ENCODE measurements around the gene ARG1. TPM values are rescaled to one million over a fixed set of nuclear protein-coding genes. Genes with fewer than 3 reads are reported as not detected.

The ARG1 gene
- total RNA-seq, 4 donors from 2014 or later: 0.50 to 2.9 TPM; not detected in 2

DNA sequence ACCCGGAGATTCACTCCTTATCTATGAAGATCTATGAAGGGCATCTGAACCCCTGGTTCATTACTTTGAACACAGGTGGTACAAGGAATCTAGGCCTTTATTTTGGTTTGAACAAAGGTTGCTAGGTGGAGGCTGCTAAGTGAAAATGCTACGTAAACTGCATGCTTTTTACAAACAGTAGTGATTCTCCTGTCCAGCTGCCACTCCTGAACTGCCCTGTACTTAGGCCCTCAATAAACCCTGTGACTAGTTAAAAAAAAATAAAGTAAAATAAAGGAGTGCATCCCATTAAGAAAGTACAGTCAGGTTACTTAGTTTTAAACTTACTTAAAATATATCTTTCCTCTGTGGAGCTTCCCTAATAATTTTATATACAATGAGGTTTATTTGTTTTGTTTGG lies 27.7 kb upstream of the ARG1 start:
- TF ChIP-seq POLR2A (IDR thresholded peaks at IDR 0.05) (no peak), CTCF (IDR thresholded peaks at IDR 0.05) (no peak)
- Histone ChIP-seq H3K4me3 (replicated peaks in 1 of 3) (no peak overlapping the region), H3K27me3 (no peaks in the 10 kb centered on the region), H3K4me1 (peaks cover 18 to 21% of the 10 kb centered on the region in 2 donors), H3K9me3 (no peaks in the 10 kb centered on the region), H3K36me3 (no peaks in the 10 kb centered on the region), H3K27ac (no peak overlapping the region)
- WGBS, 2 donors: 78 to 91% methylated on average over 2 of the region's 2 CpGs
- DNase-seq: no peak
- intact Hi-C loops (cut with DNase I): no loop called here

GRCh38 chr6:131547488-131547887 lies 25.5 kb upstream of the ARG1 start:
- H3K4me3 ChIP-seq (replicated peaks in 1 of 3): no peak overlapping the region
- H3K27me3 ChIP-seq: no peaks in the 10 kb centered on the region
- intact Hi-C loops (cut with DNase I): no loop called here
- no peaks in the 10 kb centered on the region for H3K9me3 ChIP-seq
- H3K4me1 ChIP-seq: peaks cover 18 to 21% of the 10 kb centered on the region in 2 donors
- TF ChIP-seq CTCF (IDR thresholded peaks at IDR 0.05) (no peak), POLR2A (IDR thresholded peaks at IDR 0.05) (no peak)
- H3K27ac ChIP-seq: peak overlapping the region in 1 of 3 donors; percentile 68
- DNase-seq: no peak
- no peaks in the 10 kb centered on the region for H3K36me3 ChIP-seq
- WGBS, 2 donors: 85 to 95% methylated on average over 6 of the region's 6 CpGs

DNA sequence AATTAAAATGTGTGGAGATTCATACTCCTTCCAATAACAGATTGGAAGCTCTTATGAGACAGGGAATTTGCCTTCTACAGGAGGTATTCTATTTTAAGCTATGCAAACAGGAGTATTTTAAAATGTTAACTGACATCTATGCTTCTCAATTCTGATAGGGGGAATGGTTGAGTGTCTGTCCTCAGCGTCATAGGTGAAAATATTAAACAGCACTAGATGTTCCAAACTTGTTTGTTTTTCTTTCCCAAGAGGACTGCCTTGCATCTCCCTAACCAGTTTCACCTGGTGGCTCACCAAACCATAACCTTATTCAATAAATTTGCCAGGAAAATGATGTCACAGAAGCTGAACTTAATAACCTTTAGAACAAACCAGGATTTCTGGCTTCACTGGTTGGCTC lies 24.6 kb upstream of the ARG1 start:
- peak in 1 of 2 donors; percentile 13 for DNase-seq
- peak overlapping the region; percentile 28 to 68 (median 48) for H3K27ac ChIP-seq
- 36 to 39% methylated on average over 1 of the region's 1 CpG for WGBS, 2 donors
- H3K36me3 ChIP-seq: no peaks in the 10 kb centered on the region
- peaks cover 18 to 21% of the 10 kb centered on the region in 2 donors for H3K4me1 ChIP-seq
- intact Hi-C loops (cut with DNase I): no loop called here
- no peaks in the 10 kb centered on the region for H3K27me3 ChIP-seq
- TF ChIP-seq CTCF (IDR thresholded peaks at IDR 0.05) (no peak), POLR2A (IDR thresholded peaks at IDR 0.05) (no peak)
- no peak overlapping the region for H3K4me3 ChIP-seq (replicated peaks in 1 of 3)
- H3K9me3 ChIP-seq: no peaks in the 10 kb centered on the region

- no peak overlapping the region for H3K4me3 ChIP-seq (replicated peaks in 1 of 3)
- no peak overlapping the region for H3K27ac ChIP-seq
- intact Hi-C loops (cut with DNase I): no loop called here
- H3K4me1 ChIP-seq: peaks cover 18 to 21% of the 10 kb centered on the region in 2 donors
- TF ChIP-seq POLR2A (IDR thresholded peaks at IDR 0.05) (no peak), CTCF (IDR thresholded peaks at IDR 0.05) (no peak)
- no peak for DNase-seq
- 65 to 74% methylated on average over 2 of the region's 2 CpGs for WGBS, 2 donors
- H3K36me3 ChIP-seq: no peaks in the 10 kb centered on the region
- H3K9me3 ChIP-seq: no peaks in the 10 kb centered on the region
- H3K27me3 ChIP-seq: no peaks in the 10 kb centered on the region
Measured at GRCh38 chr6:131549811-131550210, 23.2 kb upstream of the ARG1 start.

DNA sequence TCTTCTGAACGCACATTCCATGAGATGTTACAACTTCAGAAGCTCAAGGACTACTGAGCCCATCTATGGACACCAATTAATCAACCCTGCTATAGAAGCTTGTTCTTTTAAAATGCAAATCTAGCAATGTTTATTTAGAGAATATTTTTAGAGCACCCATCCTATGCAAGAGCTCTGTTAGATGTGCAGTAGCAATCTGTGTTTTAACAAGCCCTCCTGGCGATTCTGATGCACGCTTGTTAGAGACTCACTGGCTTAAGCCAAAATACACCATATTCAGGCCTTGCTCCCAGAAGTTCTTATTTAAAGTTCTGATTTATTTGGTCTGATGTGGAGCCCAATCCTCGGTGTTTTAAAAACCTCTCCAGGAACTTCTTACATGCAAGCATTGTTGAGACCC lies 21.1 kb upstream of the ARG1 start:
- TF ChIP-seq CTCF (IDR thresholded peaks at IDR 0.05) (no peak), POLR2A (IDR thresholded peaks at IDR 0.05) (no peak)
- no peak overlapping the region for H3K27ac ChIP-seq
- H3K4me3 ChIP-seq (replicated peaks in 1 of 3): no peak overlapping the region
- intact Hi-C loops (cut with DNase I): no loop called here
- WGBS, 2 donors: 70 to 82% methylated on average over 4 of the region's 4 CpGs
- no peaks in the 10 kb centered on the region for H3K36me3 ChIP-seq
- no peaks in the 10 kb centered on the region for H3K27me3 ChIP-seq
- H3K4me1 ChIP-seq: peaks cover 11 to 14% of the 10 kb centered on the region in 2 donors
- DNase-seq: no peak
- no peaks in the 10 kb centered on the region for H3K9me3 ChIP-seq

All from thyroid gland (tissue), 4 donors.